HuH-7 (cell line): ENCODE measurements around the gene TLE4.

Source experiments
- DNase-seq: peaks from one replicate; pipeline ENCODE4 v3.0.0; 2011; ENCODE audit warnings: low spot score

Gene TLE4

GRCh38 chr9:79572032-79572607 is 355 bp downstream of the TLE4 start:
- DNase-seq = no peak

GRCh38 chr9:79572608-79573411 is 1.0 kb downstream of the TLE4 start:
- DNase-seq = peak; percentile 24

GRCh38 chr9:79573412-79573923 is 1.7 kb downstream of the TLE4 start:
- peak; percentile 23 for DNase-seq

GRCh38 chr9:79574136-79574535 is 2.4 kb downstream of the TLE4 start:
- DNase-seq = no peak

GRCh38 chr9:79574781-79575180 is 3.0 kb downstream of the TLE4 start:
- no peak for DNase-seq

GRCh38 chr9:79575547-79575946 is 3.8 kb downstream of the TLE4 start:
- no peak for DNase-seq

- DNase-seq = no peak
Measured at GRCh38 chr9:79577969-79578723, 6.4 kb downstream of the TLE4 start.

GRCh38 chr9:79578891-79579290 is 7.1 kb downstream of the TLE4 start:
- DNase-seq = no peak

- no peak for DNase-seq
Measured at GRCh38 chr9:79579624-79580023, 7.9 kb downstream of the TLE4 start.

- no peak for DNase-seq
Measured at GRCh38 chr9:79580055-79580454, 8.3 kb downstream of the TLE4 start.

GRCh38 chr9:79581388-79581787 is 9.6 kb downstream of the TLE4 start:
- DNase-seq = no peak

- DNase-seq = peak; percentile 25
Measured at GRCh38 chr9:79581794-79582193, 10.0 kb downstream of the TLE4 start.

- DNase-seq = no peak
Measured at GRCh38 chr9:79583952-79584654, 12.3 kb downstream of the TLE4 start.

- no peak for DNase-seq
Measured at GRCh38 chr9:79584655-79584982, 12.9 kb downstream of the TLE4 start.

- no peak for DNase-seq
Measured at GRCh38 chr9:79588488-79589223, 16.9 kb downstream of the TLE4 start.

- no peak for DNase-seq
Measured at GRCh38 chr9:79591458-79591857, 19.7 kb downstream of the TLE4 start.

GRCh38 chr9:79592726-79593493 is 21.1 kb downstream of the TLE4 start:
- no peak for DNase-seq

- no peak for DNase-seq
Measured at GRCh38 chr9:79598562-79599345, 27.0 kb downstream of the TLE4 start.

- DNase-seq = no peak
Measured at GRCh38 chr9:79600466-79600865, 28.7 kb downstream of the TLE4 start.
